Astrocyte (in vitro differentiated cells and primary cell): Measurements from ENCODE around the gene PCSK7. TPM values are rescaled to one million over a fixed set of nuclear protein-coding genes. Genes with fewer than 3 reads are reported as not detected.
"Not testable (repeated sequence)": the region's sequence is repeated elsewhere in the genome, so short reads cannot be mapped to it uniquely, and the experiment has no call there.

ENCODE experiments used
- DNase-seq: peaks from one replicate; pipeline ENCODE4 v3.0.0-alpha.2; 2010; ENCODE audit warnings: low read depth
- FAIRE-seq: peaks from 2 replicates; lab custom pipeline; 2011; peaks lifted over from hg19 to GRCh38; lab: Jason Lieb, UNC
- H2AFZ ChIP-seq: 2 replicates; pipeline ENCODE4 v1.6.0; 2012; ENCODE audit warnings: low read depth, low read length, inconsistent platforms
- H3K27ac ChIP-seq: 2 replicates; pipeline ENCODE4 v1.5.1; 2011; ENCODE audit warnings: low read depth, low read length, inconsistent platforms
- H3K27me3 ChIP-seq: 2 replicates; pipeline ENCODE4 v1.6.0; 2011; ENCODE audit warnings: low read length, inconsistent platforms; ENCODE audit not compliant: insufficient read depth
- H3K36me3 ChIP-seq: 2 replicates; pipeline ENCODE4 v1.5.1; 2011; ENCODE audit warnings: low read length, inconsistent platforms; ENCODE audit not compliant: insufficient read depth
- H3K4me1 ChIP-seq: 2 replicates; pipeline ENCODE4 v1.5.1; 2011; ENCODE audit warnings: low read length, inconsistent platforms; ENCODE audit not compliant: insufficient read depth
- H3K4me2 ChIP-seq: 2 replicates; pipeline ENCODE4 v1.6.0; 2012; ENCODE audit warnings: low read length, inconsistent platforms
- H3K4me3 ChIP-seq: 2 replicates; pipeline ENCODE4 v1.5.1; 2011; ENCODE audit warnings: low read depth, mild to moderate bottlenecking, low read length, inconsistent platforms; ENCODE audit not compliant: insufficient read depth
- H3K79me2 ChIP-seq: 2 replicates; pipeline ENCODE4 v1.6.0; 2012; ENCODE audit warnings: mild to moderate bottlenecking, low read length, inconsistent platforms; ENCODE audit not compliant: insufficient read depth
- H3K9ac ChIP-seq: 2 replicates; pipeline ENCODE4 v1.6.0; 2012; ENCODE audit warnings: mild to moderate bottlenecking, low read length, inconsistent platforms
- H3K9me3 ChIP-seq: 2 replicates; pipeline ENCODE4 v1.5.1; 2012; ENCODE audit warnings: low read depth, mild to moderate bottlenecking, low read length, inconsistent platforms; ENCODE audit not compliant: insufficient read depth
- H4K20me1 ChIP-seq: 2 replicates; pipeline ENCODE4 v1.6.0; 2012; ENCODE audit warnings: low read length, inconsistent platforms; ENCODE audit not compliant: insufficient read depth
- H3K27ac Mint-ChIP-seq: one replicate; pipeline ENCODE4 v1.8.0; 2021; ENCODE audit warnings: mild to moderate bottlenecking, mixed read lengths; ENCODE audit not compliant: unreplicated experiment
- H3K27me3 Mint-ChIP-seq: one replicate; pipeline ENCODE4 v1.8.0; 2021; ENCODE audit warnings: low read depth, mixed read lengths; ENCODE audit not compliant: unreplicated experiment
- H3K36me3 Mint-ChIP-seq: one replicate; pipeline ENCODE4 v1.8.0; 2021; ENCODE audit warnings: low read depth, mixed read lengths; ENCODE audit not compliant: unreplicated experiment
- H3K4me1 Mint-ChIP-seq: one replicate; pipeline ENCODE4 v1.8.0; 2021; ENCODE audit warnings: low read depth, mixed read lengths; ENCODE audit not compliant: unreplicated experiment
- H3K4me3 Mint-ChIP-seq: one replicate; pipeline ENCODE4 v1.8.0; 2021; ENCODE audit warnings: mild to moderate bottlenecking, moderate library complexity, mixed read lengths; ENCODE audit not compliant: unreplicated experiment
- H3K9me3 Mint-ChIP-seq: one replicate; pipeline ENCODE4 v1.8.0; 2021; ENCODE audit warnings: mild to moderate bottlenecking, mixed read lengths; ENCODE audit not compliant: unreplicated experiment
- CTCF ChIP-seq: IDR thresholded peaks from 2 replicates; pipeline ENCODE4 v1.5.1; 2011; ENCODE audit warnings: low read depth, mild to moderate bottlenecking, inconsistent platforms, low read length, moderate library complexity; ENCODE audit not compliant: insufficient read depth
- EZH2 ChIP-seq: IDR thresholded peaks from 2 replicates; pipeline ENCODE4 v1.6.1; 2012; ENCODE audit warnings: mild to moderate bottlenecking, low read length, inconsistent platforms; ENCODE audit not compliant: insufficient read depth
- total RNA-seq: library from RNA; stranded (reverse); gene quantifications from 2 replicates; pipeline ENCODE4 v1.2.1, GENCODE V29; 2021

Gene PCSK7
- total RNA-seq, 1 donor from 2014 or later: 43.6 TPM

DNA sequence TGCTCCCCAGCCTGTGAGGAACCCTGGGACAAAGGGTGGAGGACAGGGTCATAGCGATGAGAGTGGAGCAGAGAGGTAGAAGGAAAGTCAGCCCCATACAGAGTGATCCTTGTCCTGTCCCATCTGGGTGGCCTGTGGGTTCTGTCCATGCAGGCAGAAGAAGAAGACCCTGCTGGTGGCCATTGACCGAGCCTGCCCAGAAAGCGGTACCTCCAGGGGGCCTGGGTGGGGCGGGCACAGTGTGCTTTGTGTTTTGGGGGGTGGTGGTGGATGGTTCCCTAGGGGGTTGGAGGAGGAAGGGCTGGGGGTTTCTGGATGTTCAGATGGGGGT lies 45.5 kb downstream of the PCSK7 start:
- no peak overlapping the region for H3K9ac ChIP-seq
- no peaks in the 10 kb centered on the region for H3K4me1 ChIP-seq
- no peaks in the 10 kb centered on the region for H3K27me3 ChIP-seq
- H3K4me3 Mint-ChIP-seq: no peak overlapping the region
- H3K27ac Mint-ChIP-seq: no peak overlapping the region
- no peak for FAIRE-seq
- H3K9me3 Mint-ChIP-seq: no peaks in the 10 kb centered on the region
- peaks cover 33% of the 10 kb centered on the region for H3K36me3 Mint-ChIP-seq
- TF ChIP-seq CTCF (no peak), EZH2 (no peak)
- H3K27ac ChIP-seq: no peak overlapping the region
- H3K4me1 Mint-ChIP-seq: peaks cover 3% of the 10 kb centered on the region
- H3K4me3 ChIP-seq: no peak overlapping the region
- H4K20me1 ChIP-seq: no peaks in the 10 kb centered on the region
- H3K79me2 ChIP-seq: no peaks in the 10 kb centered on the region
- DNase-seq: no peak
- H3K27me3 Mint-ChIP-seq: no peaks in the 10 kb centered on the region
- no peak overlapping the region for H2AFZ ChIP-seq
- H3K9me3 ChIP-seq: no peaks in the 10 kb centered on the region
- no peak overlapping the region for H3K4me2 ChIP-seq
- peaks cover 20% of the 10 kb centered on the region for H3K36me3 ChIP-seq

DNA sequence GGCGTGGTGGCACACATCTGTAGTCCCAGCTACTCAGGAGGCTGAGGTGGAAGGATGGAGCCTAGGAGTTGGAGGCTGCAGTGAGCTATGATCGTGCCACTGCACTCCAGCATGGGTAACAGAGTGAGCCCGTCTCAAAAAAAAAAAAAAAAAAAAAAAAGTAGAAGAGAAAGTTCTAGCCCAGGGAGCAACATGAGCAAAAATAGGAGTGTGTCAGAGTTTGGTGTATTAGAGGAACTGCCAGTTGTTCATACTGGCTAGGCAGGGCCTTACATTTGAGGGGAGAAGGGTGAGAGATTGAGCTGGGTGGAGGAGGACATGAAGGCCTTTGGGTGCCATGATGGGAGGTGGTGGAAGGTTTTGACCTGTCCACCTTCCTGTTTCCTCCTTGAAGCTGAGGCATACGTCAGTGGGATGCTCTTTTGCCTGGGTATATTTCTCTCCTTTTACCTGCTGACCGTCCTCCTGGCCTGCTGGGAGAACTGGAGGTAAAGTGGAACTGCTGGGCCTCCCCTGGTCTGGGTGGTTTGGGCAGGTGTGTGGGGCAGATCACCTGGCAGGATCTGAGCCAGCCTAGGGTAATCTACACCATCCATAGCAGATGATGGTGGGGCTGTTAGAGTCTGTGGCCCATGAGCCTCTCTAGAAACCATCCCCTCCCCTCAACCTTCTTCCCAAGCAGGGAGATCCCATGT lies 46.0 kb downstream of the PCSK7 start:
- Mint-ChIP-seq H3K27ac (no peak overlapping the region), H3K4me3 (no peak overlapping the region), H3K9me3 (no peaks in the 10 kb centered on the region), H3K27me3 (no peaks in the 10 kb centered on the region), H3K36me3 (peaks cover 35% of the 10 kb centered on the region), H3K4me1 (peaks cover 7% of the 10 kb centered on the region)
- DNase-seq (no peak), FAIRE-seq (no peak)
- Histone ChIP-seq H3K27me3 (no peaks in the 10 kb centered on the region), H3K4me3 (no peak overlapping the region), H3K79me2 (peaks cover 2% of the 10 kb centered on the region), H3K9ac (no peak overlapping the region), H3K9me3 (no peaks in the 10 kb centered on the region), H3K4me2 (no peak overlapping the region), H3K4me1 (peaks cover 3% of the 10 kb centered on the region), H3K27ac (no peak overlapping the region), H4K20me1 (no peaks in the 10 kb centered on the region), H2AFZ (no peak overlapping the region), H3K36me3 (peaks cover 20% of the 10 kb centered on the region)
- TF ChIP-seq EZH2: no peak
- no peak for TF ChIP-seq CTCF

DNA sequence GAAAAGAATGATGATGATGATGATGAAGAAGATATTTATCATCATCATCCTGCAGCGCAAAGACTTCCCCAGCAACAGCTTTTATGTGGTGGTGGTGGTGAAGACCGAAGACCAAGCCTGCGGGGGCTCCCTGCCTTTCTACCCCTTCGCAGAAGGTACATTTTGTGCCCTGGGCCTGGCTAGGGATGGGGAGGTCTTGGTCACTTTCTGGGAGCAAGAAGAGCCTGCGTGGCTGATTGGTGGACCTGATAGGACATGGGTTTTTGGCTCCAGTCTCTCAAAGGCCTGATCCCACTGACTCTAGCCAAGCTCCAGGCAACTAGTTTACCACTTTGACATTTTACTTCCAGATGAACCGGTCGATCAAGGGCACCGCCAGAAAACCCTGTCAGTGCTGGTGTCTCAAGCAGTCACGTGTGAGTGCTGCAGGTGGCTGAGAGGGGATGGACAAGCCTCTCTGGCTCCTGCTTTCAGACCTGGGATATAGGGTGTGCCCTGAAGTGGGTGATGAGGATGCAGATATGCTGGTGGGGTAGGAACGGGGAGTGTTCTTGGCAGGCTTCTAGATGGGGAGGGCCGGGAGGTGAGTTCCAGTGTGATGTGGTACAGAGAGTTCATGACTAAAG lies 48.0 kb downstream of the PCSK7 start:
- Mint-ChIP-seq H3K9me3 (no peaks in the 10 kb centered on the region), H3K36me3 (peaks cover 28% of the 10 kb centered on the region), H3K27me3 (no peaks in the 10 kb centered on the region), H3K4me1 (peaks cover 12% of the 10 kb centered on the region), H3K27ac (no peak overlapping the region), H3K4me3 (no peak overlapping the region)
- TF ChIP-seq CTCF: no peak
- TF ChIP-seq EZH2: no peak
- no peaks in the 10 kb centered on the region for H4K20me1 ChIP-seq
- no peaks in the 10 kb centered on the region for H3K9me3 ChIP-seq
- H3K79me2 ChIP-seq: peaks cover 4% of the 10 kb centered on the region
- peaks cover 20% of the 10 kb centered on the region for H3K4me1 ChIP-seq
- H3K27me3 ChIP-seq: no peaks in the 10 kb centered on the region
- no peak overlapping the region for H3K4me2 ChIP-seq
- no peak overlapping the region for H3K9ac ChIP-seq
- H2AFZ ChIP-seq: no peak overlapping the region
- H3K4me3 ChIP-seq: no peak overlapping the region
- H3K36me3 ChIP-seq: peaks cover 9% of the 10 kb centered on the region
- no peak overlapping the region for H3K27ac ChIP-seq
- FAIRE-seq (no peak), DNase-seq (no peak)

DNA sequence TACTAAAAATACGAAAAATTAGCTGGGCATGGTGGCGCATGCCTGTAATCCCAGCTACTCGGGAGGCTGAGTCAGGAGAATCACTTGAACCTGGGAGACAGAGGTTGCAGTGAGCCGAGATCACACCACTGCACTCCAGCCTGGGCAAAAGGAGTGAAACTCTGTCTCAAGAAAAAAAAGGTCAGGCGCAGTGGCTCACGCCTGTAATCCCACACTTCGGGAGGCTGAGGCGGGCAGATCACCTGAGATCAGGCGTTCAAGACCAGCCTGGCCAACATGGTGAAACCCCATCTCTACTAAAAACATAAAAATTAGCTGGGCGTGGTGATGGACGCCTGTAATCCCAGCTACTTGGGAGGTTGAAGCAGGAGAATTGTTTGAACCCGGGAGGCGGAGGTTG lies 48.7 kb downstream of the PCSK7 start:
- not testable (repeated sequence) for H2AFZ ChIP-seq, H3K9ac ChIP-seq, H3K4me3 Mint-ChIP-seq, H3K4me3 ChIP-seq, H3K27me3 ChIP-seq, H3K9me3 ChIP-seq, H3K27me3 Mint-ChIP-seq, H3K36me3 ChIP-seq, H3K9me3 Mint-ChIP-seq, H3K27ac Mint-ChIP-seq, FAIRE-seq, DNase-seq, H3K4me2 ChIP-seq, H3K79me2 ChIP-seq, H3K27ac ChIP-seq, H4K20me1 ChIP-seq
- H3K4me1 Mint-ChIP-seq: peaks cover 12% of the 10 kb centered on the region
- H3K4me1 ChIP-seq: peaks cover 23% of the 10 kb centered on the region
- peaks cover 23% of the 10 kb centered on the region for H3K36me3 Mint-ChIP-seq
